GM12801 (cell line): ENCODE results near the gene SRPK2.

ENCODE experiments used
- TF ChIP-seq, protein P1 (sequence below): IDR thresholded peaks from one replicate; pipeline ENCODE4 v1.5.1; 2011; ENCODE audit warnings: control low read depth; ENCODE audit not compliant: insufficient read length; ENCODE audit errors: extremely low read depth

Gene SRPK2

GRCh38 chr7:105355701-105356100 is 33.0 kb downstream of the SRPK2 start:
- TF ChIP-seq, protein P1, sequence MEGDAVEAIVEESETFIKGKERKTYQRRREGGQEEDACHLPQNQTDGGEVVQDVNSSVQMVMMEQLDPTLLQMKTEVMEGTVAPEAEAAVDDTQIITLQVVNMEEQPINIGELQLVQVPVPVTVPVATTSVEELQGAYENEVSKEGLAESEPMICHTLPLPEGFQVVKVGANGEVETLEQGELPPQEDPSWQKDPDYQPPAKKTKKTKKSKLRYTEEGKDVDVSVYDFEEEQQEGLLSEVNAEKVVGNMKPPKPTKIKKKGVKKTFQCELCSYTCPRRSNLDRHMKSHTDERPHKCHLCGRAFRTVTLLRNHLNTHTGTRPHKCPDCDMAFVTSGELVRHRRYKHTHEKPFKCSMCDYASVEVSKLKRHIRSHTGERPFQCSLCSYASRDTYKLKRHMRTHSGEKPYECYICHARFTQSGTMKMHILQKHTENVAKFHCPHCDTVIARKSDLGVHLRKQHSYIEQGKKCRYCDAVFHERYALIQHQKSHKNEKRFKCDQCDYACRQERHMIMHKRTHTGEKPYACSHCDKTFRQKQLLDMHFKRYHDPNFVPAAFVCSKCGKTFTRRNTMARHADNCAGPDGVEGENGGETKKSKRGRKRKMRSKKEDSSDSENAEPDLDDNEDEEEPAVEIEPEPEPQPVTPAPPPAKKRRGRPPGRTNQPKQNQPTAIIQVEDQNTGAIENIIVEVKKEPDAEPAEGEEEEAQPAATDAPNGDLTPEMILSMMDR, result no peak

DNA sequence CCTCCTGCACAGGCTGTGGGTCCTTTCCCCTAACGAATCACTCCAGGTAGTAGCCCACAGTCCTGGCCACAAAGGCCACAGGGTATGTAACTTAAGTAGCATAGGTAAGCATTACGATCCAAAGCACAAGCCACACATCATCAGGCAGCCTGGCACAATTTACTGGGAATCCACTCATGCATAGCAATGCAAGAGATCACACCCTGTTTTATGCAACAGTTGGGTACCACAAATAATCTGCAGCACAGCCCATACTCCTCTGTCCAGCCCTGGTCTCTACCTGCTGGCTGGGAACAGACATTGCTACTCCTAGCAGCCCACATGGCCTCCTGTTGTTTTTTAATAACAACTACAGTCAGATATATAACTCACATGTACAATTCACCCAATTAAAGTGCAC is 34.3 kb downstream of the SRPK2 start:
- TF ChIP-seq, protein P1, result no peak

DNA sequence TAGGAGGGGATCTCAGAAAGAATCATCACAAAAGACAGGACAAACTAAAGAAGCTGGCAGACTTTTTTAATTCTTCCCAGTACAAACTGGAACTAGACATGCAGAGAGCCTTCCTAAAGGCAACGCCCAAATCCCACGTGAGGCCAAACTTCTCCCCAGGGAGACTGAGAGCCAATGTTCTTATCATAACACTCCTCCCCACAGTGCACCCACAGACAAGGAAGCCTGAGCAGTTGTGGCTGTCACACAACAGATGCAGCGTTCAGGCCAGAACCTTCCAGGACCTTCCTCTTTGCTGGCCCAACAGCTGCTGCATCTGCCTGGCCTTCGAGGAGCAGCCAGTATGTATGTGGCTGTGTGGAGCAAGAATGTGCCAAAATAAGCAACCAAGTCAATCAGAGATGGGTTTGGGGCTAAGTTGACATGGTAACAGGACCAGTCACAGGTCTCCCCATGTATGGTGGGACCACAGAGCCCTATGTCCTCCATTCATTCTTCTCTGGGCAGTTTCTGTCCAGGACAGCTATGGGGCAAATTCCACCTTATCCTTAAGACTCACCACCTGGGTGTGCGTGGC is 34.9 kb downstream of the SRPK2 start:
- TF ChIP-seq, protein P1, result no peak

DNA sequence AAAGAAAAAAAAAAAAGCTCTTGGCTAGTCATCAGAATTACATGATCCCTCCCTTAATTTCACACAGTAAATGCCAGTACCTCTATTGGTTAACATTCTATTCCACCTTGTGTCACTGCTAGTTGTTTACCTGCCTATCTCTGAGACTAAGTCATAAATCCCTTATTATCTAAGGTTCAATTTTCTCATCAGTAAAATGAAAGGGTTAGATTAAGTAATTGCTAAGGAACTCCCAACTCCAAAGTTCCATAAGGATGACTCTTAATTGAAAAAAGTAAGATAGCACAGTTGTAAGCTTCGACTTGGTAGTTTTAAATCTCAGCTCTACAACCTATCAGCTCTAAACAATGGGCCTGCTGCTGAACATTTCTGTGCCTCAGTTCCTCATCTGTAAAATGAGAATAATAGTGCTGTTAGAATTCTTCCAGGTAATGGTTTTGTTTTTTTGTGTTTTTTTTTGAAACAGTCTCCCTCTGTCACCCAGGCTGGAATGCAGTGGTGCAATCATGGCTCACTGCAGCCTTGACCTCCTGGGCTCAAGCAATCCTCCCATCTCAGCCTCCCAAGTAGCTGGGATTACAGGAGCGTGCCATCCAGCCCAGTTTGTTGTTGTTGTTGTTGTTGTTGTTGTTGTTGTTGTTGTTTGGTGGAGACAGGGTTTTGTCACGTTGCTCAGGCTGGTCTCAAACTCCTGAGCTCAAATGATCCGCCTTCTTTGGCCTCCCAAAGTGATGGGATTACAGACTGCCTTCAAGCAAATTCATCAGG is 35.6 kb downstream of the SRPK2 start:
- TF ChIP-seq, protein P1, result no peak

DNA sequence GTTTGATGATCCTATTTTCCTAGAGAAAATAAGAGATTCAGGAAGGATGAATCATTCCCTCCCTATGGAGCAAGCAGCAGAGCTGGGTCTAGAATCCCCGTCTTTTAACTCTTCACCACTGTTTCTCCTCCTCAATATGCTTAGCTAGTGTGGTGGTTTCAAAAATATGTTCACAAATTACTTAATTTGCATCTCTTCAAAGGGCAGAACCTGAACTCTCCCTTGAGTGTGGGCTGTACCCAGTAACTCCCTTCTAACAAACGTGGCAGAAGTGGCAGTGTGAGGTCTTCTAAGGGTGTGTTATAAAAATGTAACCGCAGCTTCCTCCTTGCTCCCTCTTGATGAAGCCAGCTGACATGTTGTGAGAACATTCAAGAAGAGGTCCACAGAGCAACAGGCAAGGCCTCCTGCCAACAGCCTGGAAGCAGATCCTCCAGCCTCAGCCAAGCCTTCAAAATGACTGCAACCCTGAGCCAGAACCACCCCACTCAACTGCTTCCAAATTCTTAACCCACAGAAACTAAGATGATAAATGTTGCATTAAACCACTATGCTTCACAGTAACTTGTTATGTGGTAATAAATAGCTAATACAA is 36.6 kb downstream of the SRPK2 start:
- TF ChIP-seq, protein P1, result no peak

DNA sequence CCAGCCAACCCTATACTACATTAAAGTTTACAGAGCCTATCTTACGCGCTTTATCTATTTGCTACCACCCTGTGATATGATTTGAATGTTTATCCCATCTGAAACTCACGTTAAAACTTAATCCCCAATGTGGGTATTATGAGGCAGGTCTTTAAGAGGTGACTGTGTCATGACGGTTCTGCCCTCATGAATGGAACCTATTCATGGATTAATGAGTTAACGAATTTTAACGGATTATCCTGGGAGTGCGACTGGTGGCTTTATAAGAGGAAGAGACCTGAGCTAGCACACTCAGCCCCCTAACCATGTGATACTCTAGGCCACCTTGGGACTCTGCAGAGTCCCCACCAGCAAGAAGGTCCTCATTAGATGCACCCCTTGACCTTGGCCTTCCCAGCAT is 37.8 kb downstream of the SRPK2 start:
- TF ChIP-seq, protein P1, result no peak

GRCh38 chr7:105346593-105347322 is 42.0 kb downstream of the SRPK2 start:
- TF ChIP-seq, protein P1, result no peak
